ENCODE data around the gene SRPRB.
"Not testable (repeated sequence)": the region's sequence is repeated elsewhere in the genome, so short reads cannot be mapped to it uniquely, and the experiment has no call there.

SRPRB gene

GRCh38 chr3:133777807-133778568, 27.6 kb upstream of the SRPRB start:
- no peak for DNase-seq (ENCODE audit: low spot score)

GRCh38 chr3:133779626-133780203, 25.9 kb upstream of the SRPRB start:
- no peak for DNase-seq (ENCODE audit: low spot score)

- DNase-seq (ENCODE audit: low spot score) = not testable (repeated sequence)
Observed at GRCh38 chr3:133780756-133781155, 24.9 kb upstream of the SRPRB start.

- no peak for DNase-seq (ENCODE audit: low spot score)
Observed at GRCh38 chr3:133781570-133781969, 24.0 kb upstream of the SRPRB start.

- DNase-seq (ENCODE audit: low spot score) = no peak
Observed at GRCh38 chr3:133782454-133782853, 23.2 kb upstream of the SRPRB start.

GRCh38 chr3:133783762-133784161, 21.9 kb upstream of the SRPRB start:
- DNase-seq (ENCODE audit: low spot score) = no peak

- no peak for DNase-seq (ENCODE audit: low spot score)
Observed at GRCh38 chr3:133788024-133788423, 17.6 kb upstream of the SRPRB start.

GRCh38 chr3:133792171-133792763, 13.3 kb upstream of the SRPRB start:
- no peak for DNase-seq (ENCODE audit: low spot score)

- no peak for DNase-seq (ENCODE audit: low spot score)
Observed at GRCh38 chr3:133797396-133798105, 8.1 kb upstream of the SRPRB start.

- DNase-seq (ENCODE audit: low spot score) = no peak
Observed at GRCh38 chr3:133799794-133800585, 5.6 kb upstream of the SRPRB start.

GRCh38 chr3:133803469-133803868, 2.1 kb upstream of the SRPRB start:
- no peak for DNase-seq (ENCODE audit: low spot score)

GRCh38 chr3:133804896-133805295, 719 bp upstream of the SRPRB start:
- no peak for DNase-seq (ENCODE audit: low spot score)

GRCh38 chr3:133805384-133805701, 272 bp upstream of the SRPRB start:
- no peak for DNase-seq (ENCODE audit: low spot score)

- no peak for DNase-seq (ENCODE audit: low spot score)
Observed at GRCh38 chr3:133812872-133813271, 7.3 kb downstream of the SRPRB start.

- no peak for DNase-seq (ENCODE audit: low spot score)
Observed at GRCh38 chr3:133815386-133815785, 9.8 kb downstream of the SRPRB start.

- no peak for DNase-seq (ENCODE audit: low spot score)
Observed at GRCh38 chr3:133820129-133820528, 14.5 kb downstream of the SRPRB start.

- DNase-seq (ENCODE audit: low spot score) = no peak
Observed at GRCh38 chr3:133820889-133821675, 15.5 kb downstream of the SRPRB start.

GRCh38 chr3:133821767-133822638, 16.4 kb downstream of the SRPRB start:
- no peak for DNase-seq (ENCODE audit: low spot score)

- DNase-seq (ENCODE audit: low spot score) = no peak
Observed at GRCh38 chr3:133824961-133825485, 19.4 kb downstream of the SRPRB start.
